Measurements from ENCODE around the gene RNGTT. TPM values are rescaled to one million over a fixed set of nuclear protein-coding genes. Genes with fewer than 3 reads are reported as not detected.
A peak's percentile ranks its signal among the peaks of the same experiment; 100 is the strongest.

The RNGTT gene
- total RNA-seq, 2 experiments from 2014 or later = 11.6 to 12.4 TPM

GRCh38 chr6:89009624-89010059, 46.2 kb upstream of the RNGTT start:
- H3K27me3 Mint-ChIP-seq = no peaks in the 10 kb centered on the region
- no peak overlapping the region for H3K4me3 Mint-ChIP-seq
- ATAC-seq (ENCODE audit: poor library complexity) (no peak), DNase-seq (peak in 2 of 14 experiments; percentile 49 to 56)
- ChIA-PET CTCF (no interaction called here), POLR2A (no interaction called here)
- peaks cover 10% of the 10 kb centered on the region for H3K4me1 Mint-ChIP-seq (ENCODE audit: low read depth)
- no peaks in the 10 kb centered on the region for H3K36me3 ChIP-seq (ENCODE audit: insufficient read depth, low read length)
- no peaks in the 10 kb centered on the region for H3K36me3 Mint-ChIP-seq (ENCODE audit: low read depth)
- H3K4me1 ChIP-seq (ENCODE audit: insufficient read depth, low read length) = peaks cover 7% of the 10 kb centered on the region
- no peak for TF ChIP-seq CTCF (IDR thresholded peaks at IDR 0.05)
- no peaks in the 10 kb centered on the region for H3K27me3 ChIP-seq (ENCODE audit: control insufficient read depth in 1 of 2, insufficient read depth in 2 of 2, low read length in 2 of 2)
- no peaks in the 10 kb centered on the region for H3K9me3 ChIP-seq (ENCODE audit: control insufficient read depth in 1 of 2, insufficient read depth in 1 of 2, low read length in 2 of 2)
- H3K4me3 ChIP-seq (ENCODE audit: low read length) = no peak overlapping the region
- no peaks in the 10 kb centered on the region for H3K9me3 Mint-ChIP-seq
- H3K27ac Mint-ChIP-seq = no peak overlapping the region
- H3K27ac ChIP-seq (ENCODE audit: low read depth in 1 of 2, low read length in 2 of 2) = no peak overlapping the region
- intact Hi-C loops (cut with DNase I, micrococcal nuclease) = no loop called here

GRCh38 chr6:89008815-89009374, 45.5 kb upstream of the RNGTT start:
- H3K9me3 Mint-ChIP-seq = no peaks in the 10 kb centered on the region
- no peaks in the 10 kb centered on the region for H3K36me3 Mint-ChIP-seq (ENCODE audit: low read depth)
- no peak overlapping the region for H3K27ac ChIP-seq (ENCODE audit: low read depth in 1 of 2, low read length in 2 of 2)
- H3K9me3 ChIP-seq (ENCODE audit: control insufficient read depth in 1 of 2, insufficient read depth in 1 of 2, low read length in 2 of 2) = no peaks in the 10 kb centered on the region
- peaks cover 7% of the 10 kb centered on the region for H3K4me1 ChIP-seq (ENCODE audit: insufficient read depth, low read length)
- H3K4me1 Mint-ChIP-seq (ENCODE audit: low read depth) = peaks cover 10% of the 10 kb centered on the region
- no peaks in the 10 kb centered on the region for H3K36me3 ChIP-seq (ENCODE audit: insufficient read depth, low read length)
- no peak overlapping the region for H3K4me3 Mint-ChIP-seq
- DNase-seq (no peak), ATAC-seq (ENCODE audit: poor library complexity) (no peak)
- H3K27me3 Mint-ChIP-seq = no peaks in the 10 kb centered on the region
- no peak overlapping the region for H3K4me3 ChIP-seq (ENCODE audit: low read length)
- no peaks in the 10 kb centered on the region for H3K27me3 ChIP-seq (ENCODE audit: control insufficient read depth in 1 of 2, insufficient read depth in 2 of 2, low read length in 2 of 2)
- intact Hi-C loops (cut with DNase I, micrococcal nuclease) = no loop called here
- H3K27ac Mint-ChIP-seq = no peak overlapping the region
- ChIA-PET CTCF (no interaction called here), POLR2A (interaction anchor here (1.1 kb wide), 1 partner anchor 72 kb away, joined by 3 read pairs; the partner anchor contains the start of gene PNRC1)
- no peak for TF ChIP-seq CTCF (IDR thresholded peaks at IDR 0.05)

DNA sequence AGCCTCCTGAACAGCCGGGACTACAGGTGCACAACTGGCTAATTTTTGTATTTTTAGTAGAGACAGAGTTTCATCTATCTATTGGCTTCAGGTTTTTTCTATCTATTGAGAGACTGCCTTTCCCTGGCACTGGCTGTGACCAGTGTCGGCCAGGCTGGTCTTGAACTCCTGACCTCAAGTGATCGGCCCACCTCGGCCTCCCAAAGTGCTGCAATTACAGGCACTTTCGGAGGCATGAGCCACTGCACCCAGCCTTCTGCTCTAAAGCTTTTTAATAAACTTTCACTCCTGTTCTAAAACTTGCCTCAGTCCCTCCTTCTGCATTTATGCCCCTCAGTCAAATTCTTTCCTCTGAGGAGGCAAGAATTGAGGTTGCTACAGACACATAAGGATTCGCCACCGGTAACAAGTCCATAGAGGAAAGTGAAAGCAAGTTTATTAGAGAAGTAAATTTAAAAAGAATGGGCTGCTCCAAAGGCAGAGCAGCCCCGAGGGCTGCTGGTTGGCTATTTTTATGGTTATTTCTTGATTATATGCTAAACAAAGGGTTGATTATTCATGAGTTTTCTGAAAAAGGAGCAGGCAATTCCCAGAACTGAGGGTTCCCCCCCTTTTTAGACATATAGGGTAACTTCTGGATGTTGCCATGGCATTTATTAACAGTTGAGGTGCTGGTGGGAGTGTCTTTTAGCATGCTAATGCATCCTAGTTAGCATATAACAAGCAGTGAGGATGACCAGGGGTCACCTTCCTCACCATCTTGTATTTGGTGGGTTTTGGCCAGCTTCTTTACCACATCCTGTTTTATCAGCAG, 44.8 kb upstream of the RNGTT start:
- ATAC-seq (ENCODE audit: poor library complexity) (no peak), DNase-seq (no peak)
- no peaks in the 10 kb centered on the region for H3K36me3 Mint-ChIP-seq (ENCODE audit: low read depth)
- no peak overlapping the region for H3K4me3 ChIP-seq (ENCODE audit: low read length)
- no peaks in the 10 kb centered on the region for H3K27me3 ChIP-seq (ENCODE audit: control insufficient read depth in 1 of 2, insufficient read depth in 2 of 2, low read length in 2 of 2)
- H3K4me1 Mint-ChIP-seq (ENCODE audit: low read depth) = peaks cover 10% of the 10 kb centered on the region
- H3K36me3 ChIP-seq (ENCODE audit: insufficient read depth, low read length) = no peaks in the 10 kb centered on the region
- no peak for TF ChIP-seq CTCF (IDR thresholded peaks at IDR 0.05)
- intact Hi-C loops (cut with DNase I, micrococcal nuclease) = no loop called here
- no peak overlapping the region for H3K27ac Mint-ChIP-seq
- H3K4me3 Mint-ChIP-seq = no peak overlapping the region
- peaks cover 7% of the 10 kb centered on the region for H3K4me1 ChIP-seq (ENCODE audit: insufficient read depth, low read length)
- no peaks in the 10 kb centered on the region for H3K27me3 Mint-ChIP-seq
- H3K27ac ChIP-seq (ENCODE audit: low read depth in 1 of 2, low read length in 2 of 2) = no peak overlapping the region
- H3K9me3 ChIP-seq (ENCODE audit: control insufficient read depth in 1 of 2, insufficient read depth in 1 of 2, low read length in 2 of 2) = no peaks in the 10 kb centered on the region
- CTCF ChIA-PET = no interaction called here
- POLR2A ChIA-PET = interaction anchor here (1.1 kb wide), 1 partner anchor 72 kb away, joined by 3 read pairs; the partner anchor contains the start of gene PNRC1
- H3K9me3 Mint-ChIP-seq = no peaks in the 10 kb centered on the region

All from CD4-positive, alpha-beta T cell (primary cell).